ENCODE data around the gene FOXO3. TPM values are rescaled to one million over a fixed set of nuclear protein-coding genes. Genes with fewer than 3 reads are reported as not detected.
A peak's percentile ranks its signal among the peaks of the same experiment; 100 is the strongest.

The FOXO3 gene
- total and polyA plus RNA-seq, 2 of the 13 experiments (the other 11 are each of a cell fraction or from before 2014, with no cell fraction given): 16.0 to 22.5 TPM

GRCh38 chr6:108558372-108559096 lies 2.2 kb upstream of the FOXO3 start (continued):
- TF ChIP-seq, protein P1, sequence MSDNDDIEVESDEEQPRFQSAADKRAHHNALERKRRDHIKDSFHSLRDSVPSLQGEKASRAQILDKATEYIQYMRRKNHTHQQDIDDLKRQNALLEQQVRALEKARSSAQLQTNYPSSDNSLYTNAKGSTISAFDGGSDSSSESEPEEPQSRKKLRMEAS (IDR thresholded peaks at IDR 0.05): peak; percentile 82
- TF ChIP-seq KMT2B (CRISPR knock-in tag; IDR thresholded peaks at IDR 0.05) (peak; percentile 86), ZNF460 (CRISPR knock-in tag; IDR thresholded peaks at IDR 0.05; ENCODE audit: borderline replicate concordance) (no peak), TBX3 (IDR thresholded peaks at IDR 0.05; ENCODE audit: borderline replicate concordance) (no peak), CHD2 (IDR thresholded peaks at IDR 0.05; ENCODE audit: low read depth, low read length) (no peak), ZZZ3 (CRISPR knock-in tag; IDR thresholded peaks at IDR 0.05; ENCODE audit: borderline replicate concordance) (no peak), ZNF280D (CRISPR knock-in tag; IDR thresholded peaks at IDR 0.05) (no peak), ZNF10 (CRISPR knock-in tag; IDR thresholded peaks at IDR 0.05; ENCODE audit: borderline replicate concordance, low read depth) (no peak), GABPA (IDR thresholded peaks at IDR 0.05; ENCODE audit: low read depth, low read length) (no peak), GABPA (CRISPR knock-in tag; IDR thresholded peaks at IDR 0.05; ENCODE audit: low read depth) (peak; percentile 23; the same call in 1 of the 2 replicates), DMAP1 (CRISPR knock-in tag; IDR thresholded peaks at IDR 0.05) (peak; percentile 69; the same call in 1 of the 2 replicates), DDIT3 (CRISPR knock-in tag; IDR thresholded peaks at IDR 0.05) (no peak), HNRNPLL (IDR thresholded peaks at IDR 0.05; ENCODE audit: low read depth, low read length, poor library complexity, severe bottlenecking) (peak; percentile 99), ZBTB8A (CRISPR knock-in tag; IDR thresholded peaks at IDR 0.05; ENCODE audit: borderline replicate concordance, low read depth) (no peak), HOXA9 (CRISPR knock-in tag; IDR thresholded peaks at IDR 0.05; ENCODE audit: borderline replicate concordance) (no peak), ZNF720 (CRISPR knock-in tag; IDR thresholded peaks at IDR 0.05) (no peak), ZNF761 (CRISPR knock-in tag; conservative IDR thresholded peaks at IDR 0.05) (no peak), PCBP2 (optimal IDR thresholded peaks at IDR 0.05; ENCODE audit: low read depth, low read length, poor library complexity, severe bottlenecking) (no peak), SIN3B (IDR thresholded peaks at IDR 0.05; ENCODE audit: low read length) (no peak; the same call in 1 of the 2 replicates), ZNF569 (CRISPR knock-in tag; IDR thresholded peaks at IDR 0.05; ENCODE audit: borderline replicate concordance) (no peak), HMG20B (CRISPR knock-in tag; conservative IDR thresholded peaks at IDR 0.05) (peak; percentile 49; the same call in 1 of the 2 replicates), GLMP (CRISPR knock-in tag; IDR thresholded peaks at IDR 0.05; ENCODE audit: borderline replicate concordance) (no peak), ZNF773 (CRISPR knock-in tag; IDR thresholded peaks at IDR 0.05; ENCODE audit: borderline replicate concordance) (no peak)
- TF ChIP-seq, protein P2, sequence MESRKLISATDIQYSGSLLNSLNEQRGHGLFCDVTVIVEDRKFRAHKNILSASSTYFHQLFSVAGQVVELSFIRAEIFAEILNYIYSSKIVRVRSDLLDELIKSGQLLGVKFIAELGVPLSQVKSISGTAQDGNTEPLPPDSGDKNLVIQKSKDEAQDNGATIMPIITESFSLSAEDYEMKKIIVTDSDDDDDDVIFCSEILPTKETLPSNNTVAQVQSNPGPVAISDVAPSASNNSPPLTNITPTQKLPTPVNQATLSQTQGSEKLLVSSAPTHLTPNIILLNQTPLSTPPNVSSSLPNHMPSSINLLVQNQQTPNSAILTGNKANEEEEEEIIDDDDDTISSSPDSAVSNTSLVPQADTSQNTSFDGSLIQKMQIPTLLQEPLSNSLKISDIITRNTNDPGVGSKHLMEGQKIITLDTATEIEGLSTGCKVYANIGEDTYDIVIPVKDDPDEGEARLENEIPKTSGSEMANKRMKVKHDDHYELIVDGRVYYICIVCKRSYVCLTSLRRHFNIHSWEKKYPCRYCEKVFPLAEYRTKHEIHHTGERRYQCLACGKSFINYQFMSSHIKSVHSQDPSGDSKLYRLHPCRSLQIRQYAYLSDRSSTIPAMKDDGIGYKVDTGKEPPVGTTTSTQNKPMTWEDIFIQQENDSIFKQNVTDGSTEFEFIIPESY (CRISPR knock-in tag; IDR thresholded peaks at IDR 0.05): no peak
